ENCODE data around the gene ADCYAP1R1. TPM values are rescaled to one million over a fixed set of nuclear protein-coding genes. Genes with fewer than 3 reads are reported as not detected.

Gene ADCYAP1R1
- total RNA-seq, 1 experiment from 2014 or later = not detected

Other genes starting within 250 kb of the ADCYAP1R1 start
- gene AQP1, start 140.5 kb upstream of the ADCYAP1R1 start, total RNA-seq (2014; rRNA removed; shearing (Covaris generic)) = 29.4 and 31.4 TPM in 2 replicates
- gene GHRHR, start 88.4 kb upstream of the ADCYAP1R1 start, total RNA-seq (2014; rRNA removed; shearing (Covaris generic)) = not detected in 2 replicates

All from SJCRH30 (cell line).